ENCODE results near the gene GPC6. TPM values are rescaled to one million over a fixed set of nuclear protein-coding genes. Genes with fewer than 3 reads are reported as not detected.

GPC6 gene
- total RNA-seq, 2 donors from 2014 or later, result 35.9 to 61.9 TPM

GRCh38 chr13:93345770-93346169, 119.2 kb downstream of the GPC6 start:
- intact Hi-C loops (cut with DNase I), result no loop called here
- DNase-seq (ENCODE audit: low spot score), result no peak

- no peak for DNase-seq (ENCODE audit: low spot score)
- intact Hi-C loops (cut with DNase I), result no loop called here
Observed at GRCh38 chr13:93352616-93353015, 126.0 kb downstream of the GPC6 start.

- intact Hi-C loops (cut with DNase I), result no loop called here
- no peak for DNase-seq (ENCODE audit: low spot score)
Observed at GRCh38 chr13:93355094-93355493, 128.5 kb downstream of the GPC6 start.

- DNase-seq (ENCODE audit: low spot score), result no peak
- intact Hi-C loops (cut with DNase I), result no loop called here
Observed at GRCh38 chr13:93356469-93356868, 129.9 kb downstream of the GPC6 start.

GRCh38 chr13:93360021-93360420, 133.4 kb downstream of the GPC6 start:
- intact Hi-C loops (cut with DNase I), result no loop called here
- no peak for DNase-seq (ENCODE audit: low spot score)

GRCh38 chr13:93361703-93362102, 135.1 kb downstream of the GPC6 start:
- intact Hi-C loops (cut with DNase I), result no loop called here
- no peak for DNase-seq (ENCODE audit: low spot score)

GRCh38 chr13:93364166-93364565, 137.6 kb downstream of the GPC6 start:
- intact Hi-C loops (cut with DNase I), result no loop called here
- DNase-seq (ENCODE audit: low spot score), result no peak

GRCh38 chr13:93368296-93368695, 141.7 kb downstream of the GPC6 start:
- intact Hi-C loops (cut with DNase I), result no loop called here
- no peak for DNase-seq (ENCODE audit: low spot score)

- intact Hi-C loops (cut with DNase I), result no loop called here
- no peak for DNase-seq (ENCODE audit: low spot score)
Observed at GRCh38 chr13:93368718-93369117, 142.1 kb downstream of the GPC6 start.

GRCh38 chr13:93372856-93373255, 146.2 kb downstream of the GPC6 start:
- no peak for DNase-seq (ENCODE audit: low spot score)
- intact Hi-C loops (cut with DNase I), result no loop called here

GRCh38 chr13:93375491-93375890, 148.9 kb downstream of the GPC6 start:
- DNase-seq (ENCODE audit: low spot score), result no peak
- intact Hi-C loops (cut with DNase I), result no loop called here

GRCh38 chr13:93377196-93377595, 150.6 kb downstream of the GPC6 start:
- intact Hi-C loops (cut with DNase I), result no loop called here
- DNase-seq (ENCODE audit: low spot score), result no peak

- DNase-seq (ENCODE audit: low spot score), result no peak
- intact Hi-C loops (cut with DNase I), result no loop called here
Observed at GRCh38 chr13:93378184-93378583, 151.6 kb downstream of the GPC6 start.

GRCh38 chr13:93386116-93386515, 159.5 kb downstream of the GPC6 start:
- intact Hi-C loops (cut with DNase I), result loop anchor here in 1 of 2 donors (5.0 kb wide), 1 partner anchor 1374 kb away; no protein-coding TSS in a partner anchor

GRCh38 chr13:93388701-93389100, 162.1 kb downstream of the GPC6 start:
- intact Hi-C loops (cut with DNase I), result loop anchor here in 1 of 2 donors (5.0 kb wide), 1 partner anchor 1376 kb away; no protein-coding TSS in a partner anchor
- DNase-seq (ENCODE audit: low spot score), result no peak

More at GRCh38 chr13:93386116-93386515, 159.5 kb downstream of the GPC6 start:
- DNase-seq (ENCODE audit: low spot score), result no peak

GRCh38 chr13:93397619-93398018, 171.0 kb downstream of the GPC6 start:
- intact Hi-C loops (cut with DNase I), result no loop called here
- no peak for DNase-seq (ENCODE audit: low spot score)

- intact Hi-C loops (cut with DNase I), result no loop called here
- DNase-seq (ENCODE audit: low spot score), result no peak
Observed at GRCh38 chr13:93398167-93399035, 171.8 kb downstream of the GPC6 start.

- intact Hi-C loops (cut with DNase I), result no loop called here
- DNase-seq (ENCODE audit: low spot score), result no peak
Observed at GRCh38 chr13:93399212-93399611, 172.6 kb downstream of the GPC6 start.

- intact Hi-C loops (cut with DNase I), result no loop called here
- DNase-seq (ENCODE audit: low spot score), result no peak
Observed at GRCh38 chr13:93406136-93406535, 179.5 kb downstream of the GPC6 start.

GRCh38 chr13:93407551-93407950, 180.9 kb downstream of the GPC6 start:
- no peak for DNase-seq (ENCODE audit: low spot score)
- intact Hi-C loops (cut with DNase I), result no loop called here

GRCh38 chr13:93409001-93409400, 182.4 kb downstream of the GPC6 start:
- intact Hi-C loops (cut with DNase I), result no loop called here
- DNase-seq (ENCODE audit: low spot score), result no peak
